H1 (cell line): ENCODE measurements around the gene RPS6KA2. TPM values are rescaled to one million over a fixed set of nuclear protein-coding genes. Genes with fewer than 3 reads are reported as not detected.

Experiments
- CTCF ChIA-PET: fragments of 300-600 bp; sonication (Branson Sonifier 250); formaldehyde crosslinking; loops from one replicate; lab custom pipeline; 2021; ENCODE audit not compliant: partially characterized antibody; lab: Charles Lee
- POLR2A ChIA-PET: fragments of 300-600 bp; sonication (Branson Sonifier 250); formaldehyde crosslinking; loops from one replicate; lab custom pipeline; 2021; ENCODE audit warnings: inconsistent platforms; ENCODE audit not compliant: partially characterized antibody; lab: Charles Lee
- DNase-seq, 2 experiments: peaks; one replicate each; pipeline versions ENCODE4 v3.0.0 to v3.0.0-alpha.2; 2010 to 2022; ENCODE audit warnings: low spot score in 2 of 2, low read depth in 1 of 2, mixed read lengths in 1 of 2
- FAIRE-seq: peaks from 2 replicates; lab custom pipeline; 2011; peaks lifted over from hg19 to GRCh38; lab: Jason Lieb, UNC
- H2AFZ ChIP-seq: 2 replicates; pipeline ENCODE4 v1.8.1; 2012; ENCODE audit warnings: low read length, inconsistent platforms
- H2AK5ac ChIP-seq: 2 replicates; pipeline ENCODE4 v1.6.1; 2013; ENCODE audit warnings: low read depth, low read length
- H2BK120ac ChIP-seq: replicated peaks from 2 replicates; pipeline ENCODE3; 2013; ENCODE audit warnings: low read depth, low read length, inconsistent platforms
- H2BK12ac ChIP-seq: 2 replicates; pipeline ENCODE4 v1.6.1; 2013; ENCODE audit warnings: low read depth, low read length
- H2BK15ac ChIP-seq: 2 replicates; pipeline ENCODE4 v1.6.1; 2013; ENCODE audit warnings: low read length
- H2BK20ac ChIP-seq: 2 replicates; pipeline ENCODE4 v1.6.1; 2013; ENCODE audit warnings: low read length
- H2BK5ac ChIP-seq: 2 replicates; pipeline ENCODE4 v1.6.1; 2013; ENCODE audit warnings: low read depth, low read length
- H3K14ac ChIP-seq: 2 replicates; pipeline ENCODE4 v1.6.1; 2013; ENCODE audit warnings: inconsistent platforms; ENCODE audit not compliant: insufficient read length
- H3K18ac ChIP-seq: 2 replicates; pipeline ENCODE4 v1.6.1; 2013; ENCODE audit warnings: low read length; ENCODE audit errors: extremely low read depth
- H3K23ac ChIP-seq: 2 replicates; pipeline ENCODE4 v1.6.1; 2013; ENCODE audit warnings: inconsistent platforms; ENCODE audit not compliant: insufficient read length
- H3K23me2 ChIP-seq: 2 replicates; pipeline ENCODE4 v1.6.1; 2013; ENCODE audit warnings: low read depth, low read length
- H3K27ac ChIP-seq: 2 replicates; pipeline ENCODE4 v1.6.1; 2011; ENCODE audit warnings: low read depth, low read length, inconsistent platforms
- H3K27me3 ChIP-seq, 4 experiments: replicated peaks in 1 of 4; 1 replicate in 1 of 4; 2 replicates in 3 of 4; pipeline versions ENCODE4 v1.6.1 to v1.8.1; 2011 to 2013; ENCODE audit warnings: low read length in 3 of 4, mild to moderate bottlenecking in 3 of 4, inconsistent platforms in 2 of 4, mixed read lengths in 2 of 4, moderate library complexity in 1 of 4; ENCODE audit not compliant: control insufficient read depth in 3 of 4, insufficient read depth in 3 of 4; ENCODE audit errors: extremely low read depth in 1 of 4
- H3K36me3 ChIP-seq, 4 experiments: 2 replicates each; pipeline versions ENCODE4 v1.6.1 to v1.8.1; 2011 to 2013; ENCODE audit warnings: mild to moderate bottlenecking in 4 of 4, low read length in 3 of 4, moderate library complexity in 2 of 4, control low read depth in 1 of 4, inconsistent platforms in 1 of 4; ENCODE audit not compliant: insufficient read depth in 4 of 4, control insufficient read depth in 2 of 4
- H3K4ac ChIP-seq: replicated peaks from 2 replicates; pipeline ENCODE3; 2013; ENCODE audit warnings: low read length, low read depth, mixed read lengths, inconsistent platforms; ENCODE audit not compliant: insufficient read length
- H3K4me1 ChIP-seq, 4 experiments: replicated peaks in 1 of 4; 1 replicate in 1 of 4; 2 replicates in 3 of 4; pipeline versions ENCODE4 v1.6.1 to v1.8.1; 2011 to 2013; ENCODE audit warnings: low read length in 3 of 4, inconsistent platforms in 2 of 4, mixed read lengths in 1 of 4; ENCODE audit not compliant: insufficient read depth in 4 of 4, control insufficient read depth in 3 of 4
- H3K4me2 ChIP-seq, 2 experiments: 2 replicates each; pipeline versions ENCODE4 v1.6.1 to v1.8.1; 2011 to 2013; ENCODE audit warnings: low read depth in 2 of 2, low read length in 2 of 2, control low read depth in 1 of 2, inconsistent platforms in 1 of 2, mild to moderate bottlenecking in 1 of 2; ENCODE audit not compliant: insufficient read depth in 1 of 2
- H3K4me3 ChIP-seq, 4 experiments: fragments of 200-600, 300-600 bp in 1 of 4; sonication (generic), shearing (Covaris generic), sonication (Bioruptor Twin) in 1 of 4; 2 replicates each; pipeline versions ENCODE4 v1.5.1 to v1.8.1; 2011 to 2016; ENCODE audit warnings: low read length in 4 of 4, low read depth in 3 of 4, control low read depth in 2 of 4, inconsistent platforms in 2 of 4, mild to moderate bottlenecking in 2 of 4, mixed read lengths in 1 of 4, moderate library complexity in 1 of 4; ENCODE audit not compliant: insufficient read depth in 2 of 4; ENCODE audit errors: extremely low read depth in 1 of 4
- H3K56ac ChIP-seq: replicated peaks from 2 replicates; pipeline ENCODE3; 2013; ENCODE audit warnings: low read depth, mild to moderate bottlenecking, mixed read lengths, low read length, inconsistent platforms; ENCODE audit not compliant: insufficient read length
- H3K79me1 ChIP-seq: 2 replicates; pipeline ENCODE4 v1.6.1; 2013; ENCODE audit warnings: low read depth, low read length, control low read depth
- H3K79me2 ChIP-seq, 2 experiments: 2 replicates each; pipeline versions ENCODE4 v1.6.1 to v1.8.1; 2012 to 2013; ENCODE audit warnings: low read length in 2 of 2, mild to moderate bottlenecking in 2 of 2, inconsistent platforms in 1 of 2; ENCODE audit not compliant: insufficient read depth in 2 of 2, control insufficient read depth in 1 of 2
- H3K9ac ChIP-seq, 4 experiments: replicated peaks in 1 of 4; 1 replicate in 1 of 4; 2 replicates in 3 of 4; pipeline versions ENCODE4 v1.6.1 to v1.8.1; 2011 to 2013; ENCODE audit warnings: low read depth in 3 of 4, low read length in 3 of 4, control low read depth in 2 of 4, mild to moderate bottlenecking in 2 of 4, moderate library complexity in 2 of 4, inconsistent platforms in 1 of 4; ENCODE audit errors: extremely low read depth in 1 of 4
- H3K9me3 ChIP-seq, 2 experiments: 2 replicates each; pipeline versions ENCODE4 v1.6.1 to v1.8.1; 2012 to 2013; ENCODE audit warnings: mild to moderate bottlenecking in 2 of 2, moderate library complexity in 2 of 2, control low read depth in 1 of 2, inconsistent platforms in 1 of 2, low read depth in 1 of 2, low read length in 1 of 2, mixed read lengths in 1 of 2; ENCODE audit not compliant: insufficient read depth in 2 of 2
- H4K20me1 ChIP-seq, 2 experiments: replicated peaks in 1 of 2; 2 replicates each; pipeline versions ENCODE3 to v1.8.1; 2011 to 2013; ENCODE audit warnings: inconsistent platforms in 2 of 2, low read length in 2 of 2, mild to moderate bottlenecking in 1 of 2; ENCODE audit not compliant: insufficient read depth in 2 of 2, control insufficient read depth in 1 of 2
- H4K5ac ChIP-seq: 2 replicates; pipeline ENCODE4 v1.6.1; 2013; ENCODE audit warnings: low read length, low read depth, mixed read lengths, inconsistent platforms; ENCODE audit not compliant: insufficient read length
- H4K8ac ChIP-seq: 2 replicates; pipeline ENCODE4 v1.8.0; 2013; ENCODE audit warnings: mild to moderate bottlenecking, moderate library complexity, low read length, inconsistent platforms; ENCODE audit not compliant: insufficient read depth; ENCODE audit errors: extremely low read depth
- H4K91ac ChIP-seq: replicated peaks from 2 replicates; pipeline ENCODE3; 2013; ENCODE audit warnings: low read length, mixed read lengths, inconsistent platforms; ENCODE audit not compliant: insufficient read length
- NANOG ChIP-seq: IDR thresholded peaks from 2 replicates; pipeline ENCODE4 v1.6.1; 2011; ENCODE audit warnings: low read length, low read depth, mild to moderate bottlenecking, inconsistent platforms; ENCODE audit not compliant: insufficient read depth, poor library complexity, severe bottlenecking
- NRF1 ChIP-seq: IDR thresholded peaks from 2 replicates; pipeline ENCODE4 v1.6.1; 2011; ENCODE audit warnings: mild to moderate bottlenecking, low read depth, low read length, improper control_type of control experiment
- WGBS, 2 experiments: shearing (Covaris generic) in 1 of 2; methylation state at CpG; one replicate each; pipeline versions ENCODE4 v1.1.6 to v1.1.7; 2013 to 2015; ENCODE audit warnings: low lambda C conversion rate in 2 of 2, mixed read lengths in 2 of 2, inconsistent platforms in 1 of 2, low coverage in 1 of 2, missing lambda C conversion rate in 1 of 2; ENCODE audit not compliant: insufficient replicate concordance in 2 of 2, insufficient coverage in 1 of 2, insufficient read length in 1 of 2; ENCODE audit errors: extremely low coverage in 1 of 2, missing lambda C conversion rate in 1 of 2; 5-methylcytosine and 5-hydroxymethylcytosine counted together
- polyA plus RNA-seq, 7 experiments: library from polyadenylated mRNA; depleted of rRNA in 3 of 7; stranded (reverse) in 5 of 7; unstranded in 2 of 7; fragments of >200 nt in 5 of 7; fragments of 200-250 nt in 2 of 7; gene quantifications; 1 replicate in 5 of 7; 2 replicates in 1 of 7; 4 replicates in 1 of 7; pipeline versions ENCODE4 v1.2.1 to v1.2.3, GENCODE V29; 2011 to 2013; ENCODE audit warnings: missing spikeins in 2 of 7, mixed read lengths in 2 of 7
- total RNA-seq: library from RNA; stranded (reverse); fragmentation: NEBNext Ultra II Directional; extraction: Animal tissue kit (Norgen Biotek cat#: 25700); gene quantifications from 2 replicates; pipeline ENCODE4 v1.2.1, GENCODE V29; 2021

Gene RPS6KA2
- total and polyA plus RNA-seq, 2 of the 8 experiments (the other 6 are each of a cell fraction or from before 2014, with no cell fraction given): 8.8 to 25.7 TPM

GRCh38 chr6:166597711-166598440 lies 29.2 kb downstream of the RPS6KA2 start:
- TF ChIP-seq NANOG (peak; percentile 31), NRF1 (no peak)
- TF ChIP-seq, all 59 proteins: peak for 1
- Histone ChIP-seq H2BK12ac (no peak overlapping the region), H2BK15ac (no peak overlapping the region), H3K27ac (no peak overlapping the region), H3K4me3 (no peak overlapping the region), H2BK5ac (no peak overlapping the region), H4K91ac (no peak overlapping the region), H3K79me2 (peaks cover 0 to 25% of the 10 kb centered on the region in 2 experiments), H3K4me1 (peaks cover 0 to 4% (median 0%) of the 10 kb centered on the region in 4 experiments; a peak in 5 of 7 replicates), H3K56ac (no peak overlapping the region), H3K27me3 (no peaks in the 10 kb centered on the region; a peak in 1 of 7 replicates), H4K20me1 (peaks cover 3 to 14% of the 10 kb centered on the region in 2 experiments), H3K23me2 (no peaks in the 10 kb centered on the region), H3K4me2 (no peak overlapping the region), H2AFZ (no peak overlapping the region), H3K36me3 (no peaks in the 10 kb centered on the region), H3K9me3 (no peaks in the 10 kb centered on the region), H3K9ac (peak overlapping the region in 1 of 4 experiments; percentile 40; a peak in 1 of 7 replicates), H3K79me1 (peaks cover 7% of the 10 kb centered on the region; the same call in 1 of the 2 replicates), H2BK120ac (no peak overlapping the region), H3K4ac (no peak overlapping the region), H3K18ac (no peak overlapping the region), H3K14ac (no peak overlapping the region), H4K8ac (no peak overlapping the region), H2AK5ac (no peak overlapping the region), H3K23ac (no peak overlapping the region), H2BK20ac (no peak overlapping the region), H4K5ac (no peak overlapping the region)
- WGBS, 2 experiments: 90% methylated on average over 10 of the region's 10 CpGs; no CpG with 5 or more reads in 1 of the 2 experiments
- POLR2A ChIA-PET: interaction anchor here (1.1 kb wide), 1 partner anchor 9 kb away, joined by 3 read pairs; no protein-coding TSS in a partner anchor
- no peak for DNase-seq
- FAIRE-seq: no peak
- CTCF ChIA-PET: interaction anchor here (1.4 kb wide), 1 partner anchor 24 kb away, joined by 3 read pairs; no protein-coding TSS in a partner anchor
